NCI-H69 (cell line): ENCODE results near the gene GNA15.

Experiments
- DNase-seq: peaks from one replicate; lab custom pipeline; 2025; lab: John Stamatoyannopoulos, UW

GNA15 gene

DNA sequence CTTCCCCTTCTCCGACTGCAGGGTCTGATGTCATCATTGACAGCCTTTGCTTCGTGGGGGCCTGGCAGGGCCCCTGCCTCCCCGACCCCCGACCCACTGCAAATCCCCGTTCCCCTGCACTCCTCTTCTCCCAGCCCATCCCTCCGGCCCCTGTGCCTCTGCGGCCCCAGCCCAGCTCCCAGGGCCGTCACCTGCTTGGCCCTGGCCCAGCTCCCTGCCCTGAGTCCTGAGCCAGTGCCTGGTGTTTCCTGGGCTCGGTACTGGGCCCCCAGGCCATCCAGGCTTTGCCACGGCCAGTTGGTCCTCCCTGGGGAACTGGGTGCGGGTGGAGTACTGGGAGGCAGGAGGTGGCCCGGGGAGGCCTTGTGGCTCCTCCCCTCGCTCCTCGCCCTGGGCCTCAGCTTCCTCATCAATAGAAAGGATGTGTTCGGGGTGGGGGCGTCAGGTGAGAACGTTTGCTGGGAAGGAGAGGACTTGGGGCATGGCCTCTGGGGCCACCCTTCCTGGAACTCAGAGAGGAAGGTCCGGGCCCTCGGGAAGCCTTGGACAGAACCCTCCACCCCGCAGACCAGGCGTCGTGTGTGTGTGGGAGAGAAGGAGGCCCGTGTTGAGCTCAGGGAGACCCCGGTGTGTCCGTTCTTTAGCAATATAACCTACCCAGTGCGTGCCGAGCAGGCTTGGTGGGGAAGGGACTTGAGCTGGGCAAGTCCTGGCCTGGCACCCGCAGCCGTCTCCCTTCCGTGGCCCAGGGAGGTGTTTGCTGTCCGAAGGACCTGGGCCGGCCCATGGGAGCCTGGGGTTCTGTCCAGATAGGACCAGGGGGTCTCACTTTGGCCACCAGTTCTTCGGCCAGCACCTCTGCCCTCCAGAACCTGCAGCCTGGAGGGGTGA lies 72.7 kb downstream of the GNA15 start:
- no peak for DNase-seq

DNA sequence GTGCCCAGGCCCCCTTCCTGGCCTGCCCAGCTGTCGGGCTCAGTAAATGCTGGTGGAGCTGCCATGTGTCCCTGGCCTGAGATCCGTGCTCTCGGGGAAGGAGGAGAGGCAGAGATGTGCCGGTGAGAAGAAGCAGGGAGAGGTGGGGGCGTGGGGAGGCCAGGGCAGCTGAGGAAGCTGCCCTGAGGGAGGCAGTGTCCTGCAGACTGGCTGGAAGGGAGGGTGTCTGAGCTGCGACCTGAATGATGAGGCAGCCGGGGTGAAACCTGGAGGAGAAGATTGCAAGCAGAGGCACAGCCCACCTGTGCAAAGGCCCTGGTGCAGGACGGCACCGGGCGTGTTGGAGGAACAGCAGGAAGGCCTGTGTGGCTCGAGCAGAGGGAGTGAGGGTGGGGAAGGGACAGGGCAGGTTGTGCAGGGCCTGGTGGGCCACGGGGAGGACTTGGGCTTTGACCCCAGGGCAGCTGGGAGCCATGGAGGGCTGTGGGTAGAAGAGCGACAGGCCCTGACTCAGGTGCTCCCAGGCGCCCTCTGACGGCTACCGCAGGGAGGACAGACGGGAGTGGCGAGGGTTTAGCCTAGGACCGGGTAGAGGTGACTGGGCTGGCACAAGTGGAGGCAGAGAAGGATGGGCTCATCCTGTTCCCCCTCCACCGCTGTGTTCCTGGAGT lies 74.6 kb downstream of the GNA15 start:
- peak; percentile 49 for DNase-seq

DNA sequence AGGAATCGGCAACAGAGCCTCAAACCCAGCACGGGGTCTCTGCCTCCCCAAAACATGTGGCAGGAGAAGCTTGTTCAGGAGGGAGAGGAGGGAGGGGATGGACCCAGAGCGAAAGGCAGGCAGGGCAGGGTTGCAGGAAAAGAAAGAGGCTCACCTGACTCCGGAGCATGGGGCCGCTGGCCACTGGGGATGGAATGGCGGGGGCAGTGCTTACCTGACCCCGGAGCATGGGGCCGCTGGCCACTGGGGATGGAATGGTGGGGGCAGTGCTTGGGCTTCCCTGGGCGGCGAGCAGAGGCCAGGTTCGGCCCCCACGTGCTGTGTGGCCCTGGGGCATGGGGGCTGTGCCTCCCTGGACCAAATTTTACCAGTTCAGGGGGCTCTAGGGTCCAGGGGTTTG lies 75.4 kb downstream of the GNA15 start:
- no peak for DNase-seq

DNA sequence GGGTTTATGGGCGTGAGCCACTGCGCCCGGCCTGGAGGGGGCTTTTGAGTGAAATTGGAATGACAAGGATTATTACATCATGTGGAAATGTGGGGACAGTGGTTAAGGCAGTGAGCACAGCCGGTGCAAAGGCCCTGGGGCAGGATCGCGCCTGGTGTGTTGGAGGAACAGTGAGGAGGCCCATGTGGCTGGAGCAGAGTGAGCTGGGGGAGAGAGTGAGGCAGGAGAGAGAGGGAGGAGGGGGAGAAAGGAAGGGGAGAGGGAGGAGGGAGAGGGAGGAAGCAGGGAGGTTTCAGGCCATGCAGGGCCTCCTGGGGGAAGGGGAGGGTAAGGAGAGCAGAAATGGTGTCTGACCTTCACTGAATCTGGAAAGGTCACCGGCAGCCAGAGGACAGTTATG lies 77.3 kb downstream of the GNA15 start:
- no peak for DNase-seq
